ENCODE data around the gene RSPO4.

RSPO4 gene

GRCh38 chr20:942611-943010 lies 59.5 kb downstream of the RSPO4 start:
- DNase-seq (ENCODE audit: low read depth), result no peak
- H3K4me3 ChIP-seq (ENCODE audit: control insufficient read depth, low read depth, low read length), result no peak overlapping the region
- TF ChIP-seq CTCF (conservative IDR thresholded peaks at IDR 0.05; ENCODE audit: control insufficient read depth, insufficient read depth, low read depth, low read length), result no peak

- TF ChIP-seq CTCF (conservative IDR thresholded peaks at IDR 0.05; ENCODE audit: control insufficient read depth, insufficient read depth, low read depth, low read length), result no peak
- DNase-seq (ENCODE audit: low read depth), result no peak
- H3K4me3 ChIP-seq (ENCODE audit: control insufficient read depth, low read depth, low read length), result no peak overlapping the region
Measured at GRCh38 chr20:940926-941325, 61.2 kb downstream of the RSPO4 start.

GRCh38 chr20:939606-940005 lies 62.5 kb downstream of the RSPO4 start:
- no peak for DNase-seq (ENCODE audit: low read depth)
- no peak overlapping the region for H3K4me3 ChIP-seq (ENCODE audit: control insufficient read depth, low read depth, low read length)
- no peak for TF ChIP-seq CTCF (conservative IDR thresholded peaks at IDR 0.05; ENCODE audit: control insufficient read depth, insufficient read depth, low read depth, low read length)

GRCh38 chr20:934186-934840 lies 67.8 kb downstream of the RSPO4 start:
- TF ChIP-seq CTCF (conservative IDR thresholded peaks at IDR 0.05; ENCODE audit: control insufficient read depth, insufficient read depth, low read depth, low read length), result no peak
- DNase-seq (ENCODE audit: low read depth), result no peak
- no peak overlapping the region for H3K4me3 ChIP-seq (ENCODE audit: control insufficient read depth, low read depth, low read length)

- TF ChIP-seq CTCF (conservative IDR thresholded peaks at IDR 0.05; ENCODE audit: control insufficient read depth, insufficient read depth, low read depth, low read length), result no peak
- H3K4me3 ChIP-seq (ENCODE audit: control insufficient read depth, low read depth, low read length), result no peak overlapping the region
- DNase-seq (ENCODE audit: low read depth), result no peak
Measured at GRCh38 chr20:933029-933428, 69.1 kb downstream of the RSPO4 start.

- H3K4me3 ChIP-seq (ENCODE audit: control insufficient read depth, low read depth, low read length), result no peak overlapping the region
- no peak for TF ChIP-seq CTCF (conservative IDR thresholded peaks at IDR 0.05; ENCODE audit: control insufficient read depth, insufficient read depth, low read depth, low read length)
- DNase-seq (ENCODE audit: low read depth), result peak; percentile 28
Measured at GRCh38 chr20:931401-931800, 70.7 kb downstream of the RSPO4 start.

- DNase-seq (ENCODE audit: low read depth), result no peak
- no peak overlapping the region for H3K4me3 ChIP-seq (ENCODE audit: control insufficient read depth, low read depth, low read length)
- TF ChIP-seq CTCF (conservative IDR thresholded peaks at IDR 0.05; ENCODE audit: control insufficient read depth, insufficient read depth, low read depth, low read length), result no peak
Measured at GRCh38 chr20:926670-927069, 75.4 kb downstream of the RSPO4 start.
